Activated T-cell treated with anti-CD3 and anti-CD28 coated beads for 4 hours (primary cell): ENCODE results near the gene ZNF616.

Experiments used
- DNase-seq: peaks from one replicate; pipeline ENCODE4 v3.0.0-alpha.2; 2020

Gene ZNF616

DNA sequence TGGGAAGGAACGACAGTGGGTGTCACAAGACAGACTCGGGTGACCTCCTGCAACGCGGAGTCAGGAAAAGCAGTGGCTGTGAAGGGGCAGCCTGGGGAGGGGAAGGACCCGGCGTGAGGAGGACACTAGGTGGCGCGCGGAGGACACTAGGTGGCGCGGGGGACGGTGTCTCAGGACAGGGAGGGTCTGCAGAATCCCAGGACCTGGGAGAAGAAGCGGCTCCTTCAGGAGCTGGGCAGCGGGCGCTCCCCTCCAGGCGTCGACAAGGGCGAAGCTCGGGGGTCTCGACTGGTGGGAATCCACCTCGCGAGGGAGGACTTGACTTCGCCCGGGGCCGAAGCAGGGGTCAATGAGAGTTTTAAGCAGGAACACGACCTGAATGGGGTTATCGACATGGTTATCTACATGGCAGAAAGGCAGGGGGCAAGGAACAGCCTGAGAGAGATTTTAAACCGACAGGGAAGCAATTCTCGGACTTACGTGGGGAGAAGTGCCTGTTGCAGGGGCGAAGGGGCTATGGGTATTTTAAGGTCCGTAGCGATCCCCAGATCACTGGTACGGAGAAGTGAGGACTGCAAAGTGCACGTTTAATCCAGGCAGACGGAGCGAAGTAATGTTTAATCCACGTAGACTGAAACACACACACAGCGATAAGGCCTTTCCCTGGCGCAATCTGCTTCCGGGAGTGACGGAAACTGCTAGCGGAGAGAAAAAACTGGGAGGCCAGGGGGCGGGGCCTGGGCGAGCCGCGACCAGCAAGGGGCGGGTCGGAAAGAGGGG lies at the start of gene ZNF616:
Gene ZNF616 (minus strand): TSS at position 687 of the 780 bp plus-strand sequence. CDS start 9,426 bp downstream, outside the sequence.
- peak; percentile 70 for DNase-seq

DNA sequence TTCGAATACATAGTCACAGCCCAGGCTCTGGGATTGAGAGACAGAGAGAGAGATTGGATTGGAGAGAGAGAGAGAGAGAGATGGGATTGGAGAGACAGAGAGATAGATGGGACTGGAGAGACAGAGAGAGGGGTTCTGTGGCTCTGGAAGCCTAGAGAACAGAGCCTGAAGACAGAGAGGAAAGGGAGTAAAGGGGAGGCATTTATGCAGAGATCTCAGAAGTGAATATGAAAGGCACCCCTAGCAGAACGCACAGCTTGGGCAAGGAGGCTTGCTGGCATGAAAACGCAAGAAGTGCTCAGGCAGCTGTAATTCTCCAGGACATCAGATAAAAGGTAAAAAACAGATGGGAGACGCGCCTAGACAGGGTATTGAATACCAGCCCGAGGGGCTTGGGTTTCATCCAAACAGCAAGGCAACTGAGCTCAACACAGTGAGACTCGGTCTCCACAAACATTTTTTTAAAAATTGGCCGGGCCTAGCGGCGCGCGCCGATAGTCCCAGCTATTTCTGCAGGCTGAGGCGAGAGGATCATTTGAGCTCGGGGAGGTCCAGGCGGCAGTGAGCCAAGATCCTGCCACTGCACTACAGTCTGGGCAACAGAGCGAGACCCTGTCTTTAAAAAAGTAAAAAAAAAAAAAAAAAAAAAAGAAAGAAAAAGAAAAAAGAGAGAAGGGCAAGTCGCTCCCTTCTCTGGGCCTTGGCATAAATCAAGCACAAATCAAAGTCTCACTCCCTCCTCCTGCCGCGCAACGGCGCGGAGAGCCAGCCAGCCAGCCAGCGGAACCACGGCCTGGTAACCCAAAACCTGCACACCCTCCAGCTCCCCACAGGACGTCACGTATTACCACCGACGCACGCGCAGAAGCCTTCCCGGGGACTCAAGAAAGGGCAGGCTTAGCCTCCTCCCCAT lies 49.3 kb upstream of the ZNF616 start:
- DNase-seq, result no peak

DNA sequence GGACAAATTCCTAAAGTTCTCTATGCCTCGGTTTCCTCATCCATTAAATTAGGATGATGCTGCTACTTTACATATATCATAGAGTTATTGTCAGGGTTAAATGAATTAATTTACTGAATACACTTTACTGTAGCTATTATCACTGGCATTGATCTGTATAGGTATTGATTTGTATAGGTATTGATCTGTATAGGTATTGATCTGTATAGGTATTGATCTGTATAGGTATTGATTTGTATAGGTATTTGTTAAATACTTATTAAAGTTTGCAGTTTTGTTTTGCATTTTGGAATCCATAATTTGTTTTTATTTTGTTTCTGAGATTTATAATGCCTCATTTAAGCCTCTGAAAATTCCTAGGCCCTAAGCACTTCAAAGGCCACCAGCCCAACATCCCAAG lies 47.7 kb upstream of the ZNF616 start:
- DNase-seq, result no peak

DNA sequence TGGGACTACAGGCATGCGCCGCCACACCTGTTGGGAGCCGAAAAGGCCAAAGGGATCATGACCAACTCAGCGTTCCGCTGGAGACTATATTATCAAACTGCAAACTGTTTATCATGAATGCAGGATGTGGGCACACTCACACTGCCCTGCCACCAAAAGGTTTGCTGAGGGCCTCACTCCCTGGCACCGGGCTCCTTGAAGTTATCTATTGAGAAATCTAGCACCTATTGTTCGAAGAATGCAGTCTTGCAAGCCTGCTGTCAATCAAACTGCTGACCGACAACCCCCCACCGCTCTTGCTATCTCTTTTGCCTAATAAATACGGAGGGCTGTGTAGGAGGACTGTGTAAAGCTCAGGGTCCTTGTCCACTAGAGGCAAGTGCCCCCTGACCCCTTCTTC lies 36.8 kb upstream of the ZNF616 start:
- no peak for DNase-seq

DNA sequence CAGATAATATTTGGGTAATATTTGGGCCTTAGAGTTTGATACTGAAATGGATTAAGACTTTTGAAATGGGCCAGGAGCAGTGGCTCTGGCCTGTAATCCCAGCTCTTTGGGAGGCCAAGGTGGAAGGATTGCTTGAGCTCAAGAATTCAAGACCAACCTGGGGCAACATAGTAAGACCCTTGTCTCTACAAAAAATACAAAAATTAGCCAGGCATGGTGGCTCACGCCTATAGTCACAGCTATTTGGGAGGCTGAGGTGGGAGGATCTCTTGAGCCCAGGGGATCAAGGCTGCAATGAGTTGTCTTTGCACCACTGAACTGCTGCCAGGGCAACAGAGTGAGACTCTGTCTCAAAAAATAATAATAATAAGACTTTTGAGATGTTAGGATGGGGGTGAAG lies 32.6 kb upstream of the ZNF616 start:
- no peak for DNase-seq

DNA sequence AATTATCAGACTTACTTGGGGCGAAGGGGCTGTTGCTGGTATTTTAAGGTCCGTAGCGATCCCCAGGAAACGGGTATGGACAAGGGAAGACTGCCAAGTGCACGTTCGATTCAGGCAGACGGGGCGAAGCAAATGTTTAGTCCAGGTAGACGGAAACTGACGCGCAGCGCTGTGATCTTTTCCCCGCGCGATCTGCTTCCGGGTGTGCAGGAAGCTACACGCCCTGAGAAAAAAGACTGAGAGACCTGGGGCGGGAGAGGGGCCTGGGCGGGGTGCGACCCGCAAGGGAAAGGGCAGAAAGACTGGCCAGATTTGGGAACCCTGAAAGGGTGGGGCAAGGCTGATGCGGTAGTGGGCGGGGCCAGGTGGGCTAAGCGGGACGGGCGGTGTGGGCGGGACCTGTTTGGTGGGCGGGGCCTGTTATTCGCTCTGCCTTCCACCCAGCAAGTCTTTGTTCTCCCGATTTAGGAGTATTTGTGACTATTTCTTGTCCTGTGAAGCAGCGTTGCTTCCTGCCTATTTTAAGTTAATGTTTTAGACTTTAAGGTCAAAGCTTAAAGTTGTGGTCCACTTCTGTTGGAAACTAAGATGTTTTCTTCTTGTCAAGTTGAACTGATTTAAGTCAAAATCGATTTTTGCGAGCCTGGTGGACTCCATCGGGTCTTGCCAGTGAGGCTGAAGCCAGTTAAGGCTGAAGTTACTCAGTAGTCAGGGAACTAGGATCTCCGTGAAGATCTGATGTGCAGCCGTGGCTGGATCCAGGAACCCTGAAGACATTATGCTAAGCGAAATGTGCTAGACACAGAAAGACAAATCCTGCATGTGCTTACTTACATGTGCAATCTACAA lies 31.8 kb upstream of the ZNF616 start, which contains the start of gene ZNF836:
Gene ZNF836 (minus strand): TSS at position 301 of the 849 bp plus-strand sequence. CDS start 3,549 bp downstream, outside the sequence.
- peak; percentile 88 for DNase-seq

DNA sequence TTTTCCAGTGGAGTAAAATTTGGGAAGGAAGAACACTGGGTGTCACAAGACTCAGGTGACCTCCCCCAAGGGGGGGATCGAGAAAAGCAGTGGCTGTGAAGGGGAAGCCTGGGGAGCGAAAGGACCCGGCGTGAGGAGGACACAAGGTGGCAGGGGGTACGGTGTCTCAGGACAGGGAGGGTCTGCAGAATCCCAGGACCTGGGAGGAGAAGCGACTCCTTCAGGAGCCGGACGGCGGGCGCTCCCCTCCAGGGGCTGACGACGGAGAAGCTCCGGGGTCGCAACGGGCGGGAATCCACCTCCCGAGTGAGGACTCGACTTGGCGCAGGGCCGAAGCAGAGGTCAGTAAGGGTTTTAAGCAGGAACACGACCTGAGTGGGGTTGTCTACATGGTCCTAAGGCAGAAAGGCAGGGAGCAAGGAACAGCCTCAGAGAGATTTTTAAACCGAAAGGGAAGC lies 31.2 kb upstream of the ZNF616 start:
- DNase-seq, result no peak

DNA sequence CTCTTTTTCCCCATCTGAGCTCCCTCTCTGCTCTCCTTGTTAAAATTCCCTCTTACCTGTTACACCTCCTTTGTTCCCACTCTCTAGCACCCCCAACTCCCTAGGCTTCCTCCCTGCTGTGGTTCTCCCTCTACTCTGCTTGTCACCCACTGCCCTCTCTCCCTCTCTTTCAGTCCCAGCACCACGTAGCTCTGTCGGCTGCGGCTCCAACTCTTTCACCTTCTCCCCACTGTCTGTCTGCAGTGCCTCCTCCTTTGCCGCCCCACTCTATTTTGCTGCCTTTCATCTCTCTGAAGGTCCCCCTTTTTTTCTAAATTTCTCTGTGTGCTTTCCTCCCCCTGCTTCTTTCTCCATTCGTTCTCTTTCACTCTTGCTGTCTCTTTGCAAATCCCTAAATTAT lies 30.6 kb upstream of the ZNF616 start:
- no peak for DNase-seq

DNA sequence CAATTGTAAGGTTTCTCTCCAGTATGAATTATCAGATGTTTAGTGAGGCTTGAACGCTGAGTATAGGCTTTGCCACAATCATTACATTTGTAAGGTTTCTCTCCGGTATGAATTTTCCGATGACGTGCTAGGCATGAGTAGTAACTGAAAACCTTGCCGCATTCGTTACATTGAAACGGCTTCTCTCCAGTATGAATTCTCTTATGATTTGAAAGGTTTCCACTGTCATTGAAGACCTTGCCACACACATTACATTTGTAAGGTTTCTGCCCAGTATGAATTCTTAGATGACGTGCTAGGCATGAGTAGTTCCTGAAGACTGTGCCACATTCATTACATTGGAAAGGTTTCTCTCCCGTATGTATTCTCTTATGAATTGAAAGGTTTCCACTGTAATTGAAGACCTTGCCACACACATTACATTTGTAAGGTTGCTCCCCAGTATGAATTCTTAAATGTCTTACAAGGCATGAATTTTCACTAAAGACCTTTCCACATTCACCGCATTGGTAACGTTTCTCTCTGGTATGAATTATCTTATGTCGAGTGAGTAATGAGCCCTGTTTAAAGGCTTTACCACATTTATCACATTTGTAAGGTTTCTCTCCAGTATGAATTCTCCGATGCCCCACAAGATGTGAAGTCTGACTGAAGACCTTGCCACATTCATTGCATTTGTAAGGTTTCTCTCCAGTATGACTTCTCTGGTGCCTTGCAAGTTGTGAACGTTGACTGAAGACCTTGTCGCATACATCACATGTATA lies 16.0 kb upstream of the ZNF616 start:
- no peak for DNase-seq

DNA sequence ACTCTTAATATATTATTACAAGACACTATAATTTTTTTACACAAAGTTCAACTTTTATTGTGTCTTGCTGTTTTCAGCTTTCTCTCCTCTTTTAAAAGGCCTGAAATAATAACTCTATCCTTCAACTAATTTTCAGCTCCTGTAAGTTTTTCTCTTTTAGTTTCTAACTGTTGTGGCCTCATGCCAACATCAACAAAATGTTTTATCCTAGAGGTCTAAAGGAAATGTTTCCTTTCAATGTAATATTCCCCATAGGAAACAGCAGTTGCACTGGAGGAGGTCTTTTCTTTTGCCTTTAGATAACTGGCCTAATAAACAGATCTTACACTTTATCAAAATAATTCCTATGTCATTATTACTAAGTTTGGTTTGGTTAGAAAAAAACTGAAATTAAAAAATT lies 8.5 kb upstream of the ZNF616 start:
- no peak for DNase-seq

DNA sequence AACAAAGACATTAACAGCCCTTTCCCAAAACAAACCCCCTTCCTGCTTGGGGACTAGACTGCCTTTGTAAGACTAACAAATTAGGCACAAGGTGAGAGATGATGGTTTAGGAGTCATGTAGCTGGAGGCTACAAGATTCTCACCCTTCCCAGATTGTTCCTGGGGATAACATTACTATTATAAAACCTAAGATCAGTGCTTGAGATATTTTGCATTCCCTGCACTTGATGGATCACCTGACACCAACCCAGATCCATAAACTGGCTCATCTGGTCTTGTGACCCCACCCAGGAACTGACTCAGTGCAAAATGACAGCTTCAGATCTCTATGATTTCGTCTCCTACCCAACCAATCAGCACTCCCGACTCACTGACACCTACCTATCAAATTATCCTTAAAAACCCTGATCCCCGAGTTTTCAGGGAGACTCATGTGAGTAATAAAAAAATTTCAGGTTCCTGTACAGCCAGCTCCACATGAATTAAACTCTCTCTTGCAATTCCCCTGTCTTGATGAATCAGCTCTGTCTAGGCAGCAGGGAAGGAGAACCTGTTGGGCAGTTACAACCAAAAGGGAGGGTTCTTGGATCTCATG lies 2.4 kb upstream of the ZNF616 start:
- DNase-seq, result no peak

DNA sequence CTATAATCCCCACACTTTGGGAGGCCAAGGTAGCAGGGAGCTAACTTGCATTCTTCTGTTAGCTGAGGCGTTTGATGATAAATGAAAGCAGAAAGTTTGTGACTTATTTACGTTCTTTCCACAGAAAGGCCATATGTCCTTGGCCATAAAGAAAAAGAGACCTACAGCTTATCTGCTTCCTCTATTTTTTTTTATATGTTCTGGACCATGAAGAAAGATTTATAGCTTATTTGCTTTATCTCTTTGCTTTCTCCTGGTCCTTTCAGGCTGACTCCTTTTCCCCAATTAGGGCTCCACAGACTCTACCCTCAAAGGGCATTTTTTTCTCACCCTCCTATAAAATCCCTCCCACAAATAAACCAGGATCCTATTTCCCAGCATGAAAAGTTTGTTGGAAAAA lies 1.5 kb upstream of the ZNF616 start:
- DNase-seq, result no peak

DNA sequence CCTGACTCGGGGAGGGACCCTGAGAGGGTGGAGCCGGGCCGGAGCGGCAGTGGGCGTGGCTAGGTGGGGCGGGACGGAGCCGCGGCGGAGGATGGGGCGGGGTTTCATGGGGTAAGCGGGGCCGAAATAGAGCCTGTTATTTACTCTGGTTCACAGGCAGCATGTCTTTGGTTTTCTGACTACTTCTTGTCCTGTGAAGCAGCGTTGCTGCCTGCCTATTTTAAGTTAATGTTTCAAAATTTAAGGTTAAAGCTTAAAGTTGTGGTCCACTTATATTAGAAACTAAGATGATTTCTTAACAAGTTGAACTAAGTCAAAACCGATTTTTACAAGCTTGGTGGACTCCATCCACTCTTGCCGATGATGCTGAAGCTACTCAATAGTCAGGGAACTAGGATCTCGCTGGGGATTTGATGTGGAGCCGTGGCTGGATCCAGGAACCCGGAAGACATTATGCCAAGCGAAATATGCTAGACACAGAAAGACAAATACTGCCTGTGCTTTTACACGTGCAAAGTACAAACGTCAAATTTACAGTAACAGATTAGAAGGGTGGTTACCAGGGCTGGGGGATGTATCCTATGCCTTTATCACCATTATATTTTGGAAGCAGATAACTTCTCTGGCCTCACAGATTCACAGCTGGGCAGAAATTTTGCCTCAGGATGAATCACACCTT lies 433 bp upstream of the ZNF616 start:
- peak; percentile 97 for DNase-seq

DNA sequence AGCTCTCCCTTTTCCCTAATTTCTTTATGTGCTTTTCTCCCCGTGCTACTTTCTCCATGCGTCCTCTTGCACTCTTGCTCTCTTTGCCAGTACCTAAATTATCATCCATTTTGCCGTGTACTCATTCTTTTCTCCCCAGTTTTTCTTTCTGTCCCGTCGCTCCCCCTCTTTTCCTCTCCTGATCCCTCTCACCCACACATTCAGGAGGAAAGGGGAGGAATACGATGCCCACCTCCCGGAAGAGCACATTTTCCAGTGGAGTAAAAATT lies 821 bp downstream of the ZNF616 start:
- DNase-seq, result no peak

DNA sequence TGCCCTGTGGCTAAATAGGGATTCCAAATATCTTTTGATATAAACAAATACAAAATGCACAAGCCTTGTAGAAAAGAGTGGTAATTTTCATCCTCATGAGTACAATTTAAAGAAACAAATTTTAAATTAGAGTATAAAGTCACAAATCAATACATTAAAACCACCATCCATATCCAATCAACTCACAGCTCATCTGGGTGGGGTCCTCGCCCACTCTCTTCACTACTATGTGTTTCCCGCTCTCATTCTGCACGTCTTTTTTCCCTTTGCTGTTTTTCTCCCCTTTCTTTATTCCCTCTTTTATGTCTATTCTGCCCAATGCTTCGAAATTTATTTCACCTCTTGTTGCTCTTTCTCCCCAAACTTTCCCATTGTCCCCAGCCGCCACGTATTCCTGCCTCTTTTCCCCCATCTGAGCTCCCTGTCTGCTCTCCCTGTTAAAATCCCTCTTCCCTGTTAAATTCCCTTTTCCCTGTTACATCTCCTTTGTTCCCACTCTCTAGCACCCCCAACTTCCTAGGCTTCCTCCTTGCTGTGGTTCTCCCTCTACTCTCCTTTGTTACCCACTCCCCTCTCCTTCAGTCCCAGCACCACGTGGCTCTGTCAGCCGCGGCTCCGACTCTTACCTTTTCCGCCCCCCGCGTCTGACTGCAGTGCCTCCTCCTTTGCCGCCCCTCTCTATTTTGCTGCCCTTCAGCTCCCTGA lies 1.3 kb downstream of the ZNF616 start:
- peak; percentile 8 for DNase-seq

DNA sequence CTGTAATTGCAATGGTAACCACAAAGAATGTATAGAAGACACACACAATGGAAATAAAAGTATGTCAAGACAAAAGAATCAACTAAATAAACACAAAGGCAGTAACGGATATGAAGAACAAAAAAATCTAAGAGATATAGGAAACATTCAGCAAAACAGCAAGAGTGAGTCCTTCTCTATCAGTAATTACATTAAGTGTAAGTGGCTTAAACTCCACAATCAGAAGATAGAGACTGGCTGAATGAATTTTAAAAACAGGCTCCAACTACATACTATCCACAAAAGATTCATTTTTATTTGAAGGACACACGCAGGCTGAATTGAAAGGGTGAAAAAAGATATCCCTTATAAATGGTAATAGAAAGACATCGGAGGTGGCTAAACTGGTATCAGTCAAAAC lies 19.5 kb downstream of the ZNF616 start:
- no peak for DNase-seq

DNA sequence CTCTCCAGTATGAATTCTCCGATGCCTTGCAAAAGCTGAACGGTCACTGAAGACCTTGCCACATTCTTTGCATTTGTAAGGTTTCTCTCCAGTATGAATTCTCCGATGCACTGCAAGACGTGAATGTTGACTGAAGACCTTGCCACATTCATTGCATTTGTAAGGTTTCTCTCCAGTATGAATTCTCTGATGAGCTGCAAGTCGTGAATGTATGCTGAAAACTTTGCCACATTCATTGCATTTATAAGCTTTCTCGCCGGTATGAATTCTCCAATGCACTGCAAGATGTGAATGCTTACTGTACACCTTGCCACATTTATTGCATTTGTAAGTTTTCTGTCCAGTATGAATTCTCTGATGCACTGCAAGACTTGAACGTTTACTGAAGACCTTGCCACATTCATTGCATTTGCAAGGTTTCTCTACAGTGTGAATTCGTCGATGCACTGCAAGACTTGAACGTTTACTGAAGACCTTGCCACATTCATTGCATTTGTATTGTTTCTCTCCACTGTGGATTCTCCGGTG lies 24.1 kb downstream of the ZNF616 start:
- DNase-seq, result no peak

DNA sequence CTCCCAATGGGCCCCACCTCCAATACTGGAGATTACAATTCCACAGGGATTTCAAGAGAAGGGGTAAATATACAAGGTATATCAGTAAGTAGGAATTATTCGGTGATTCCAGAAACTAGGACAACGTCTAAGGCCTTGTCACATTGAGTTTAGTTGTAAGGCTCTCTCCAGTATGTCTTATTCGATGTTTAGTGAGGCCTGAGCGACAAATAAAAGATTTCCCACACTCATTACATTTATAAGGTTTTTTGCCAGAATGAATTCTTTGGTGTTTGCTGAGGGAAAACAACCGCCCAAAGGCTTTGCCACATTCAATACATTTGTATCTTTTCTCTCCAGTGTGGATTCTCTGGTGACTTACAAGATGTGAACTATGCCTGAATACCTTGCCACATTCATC lies 25.0 kb downstream of the ZNF616 start:
- DNase-seq, result no peak

DNA sequence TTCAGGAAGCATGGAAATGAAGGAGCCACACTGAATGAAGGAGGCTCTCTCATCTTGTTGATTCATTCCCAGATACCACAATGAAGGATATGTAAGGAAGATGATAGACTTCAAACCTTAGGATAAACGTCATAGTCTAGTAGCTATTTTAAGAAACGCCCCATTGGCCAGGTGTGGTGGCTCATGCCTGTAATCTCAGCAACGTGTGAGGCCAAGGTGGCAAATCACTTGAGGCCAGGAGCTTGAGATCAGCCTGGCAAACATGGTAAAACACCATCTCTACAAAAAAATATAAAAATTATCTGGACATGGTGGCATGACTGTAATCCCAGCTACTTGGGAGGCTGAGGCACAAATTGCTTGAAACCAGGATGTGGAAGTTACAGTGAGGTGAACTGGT lies 27.1 kb downstream of the ZNF616 start:
- no peak for DNase-seq

DNA sequence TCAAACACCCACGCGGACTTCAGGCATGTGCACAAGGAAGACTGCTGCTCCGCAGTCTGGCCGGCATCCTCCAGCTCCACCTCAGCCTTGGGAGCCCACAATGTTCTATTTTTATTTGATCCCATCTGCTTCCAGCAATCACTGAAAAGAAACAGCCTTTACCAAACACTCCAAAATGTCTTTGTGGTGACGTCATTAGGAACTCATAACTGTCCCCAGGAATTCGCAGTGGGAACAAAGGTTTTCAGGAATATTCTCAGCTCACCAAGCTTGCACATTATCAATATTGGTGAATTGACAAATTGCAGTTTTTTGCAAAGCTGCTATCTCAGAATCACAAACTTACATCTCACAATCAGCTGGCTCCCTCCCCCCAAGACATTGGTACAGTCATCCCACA lies 29.0 kb downstream of the ZNF616 start:
- no peak for DNase-seq
